ENCODE measurements around the gene ASPN.

GRCh38 chr9:92499701-92500100 lies 17.4 kb upstream of the ASPN start:
- TF ChIP-seq CTCF (IDR thresholded peaks at IDR 0.05) (no peak), POLR2A (IDR thresholded peaks at IDR 0.05) (no peak)

Data from uterus (tissue), 2 donors.